ENCODE results near the gene KLHL3.
A peak's percentile ranks its signal among the peaks of the same experiment; 100 is the strongest.

The KLHL3 gene

GRCh38 chr5:137752905-137753690, 17.2 kb upstream of the KLHL3 start:
- Histone ChIP-seq H3K27ac (ENCODE audit: poor library complexity, severe bottlenecking) (peak overlapping the region; percentile 80), H3K36me3 (ENCODE audit: low read depth) (peaks cover 38% of the 10 kb centered on the region), H3K4me3 (ENCODE audit: severe bottlenecking) (peak overlapping the region; percentile 59), H3K9me3 (ENCODE audit: severe bottlenecking) (no peaks in the 10 kb centered on the region), H3K4me1 (ENCODE audit: insufficient read depth, poor library complexity, severe bottlenecking) (peaks cover 6% of the 10 kb centered on the region), H3K27me3 (ENCODE audit: insufficient read depth, poor library complexity, severe bottlenecking) (no peaks in the 10 kb centered on the region)
- DNase-seq (ENCODE audit: low spot score) = peak; percentile 74
- no peak for TF ChIP-seq CTCF (IDR thresholded peaks at IDR 0.05; ENCODE audit: poor library complexity, severe bottlenecking)
- no peak for ATAC-seq (ENCODE audit: low read depth)

GRCh38 chr5:137751869-137752491, 16.1 kb upstream of the KLHL3 start:
- peak; percentile 99 for TF ChIP-seq CTCF (IDR thresholded peaks at IDR 0.05; ENCODE audit: poor library complexity, severe bottlenecking)
- no peak for DNase-seq (ENCODE audit: low spot score)
- Histone ChIP-seq H3K36me3 (ENCODE audit: low read depth) (peaks cover 38% of the 10 kb centered on the region), H3K4me1 (ENCODE audit: insufficient read depth, poor library complexity, severe bottlenecking) (peaks cover 6% of the 10 kb centered on the region), H3K27me3 (ENCODE audit: insufficient read depth, poor library complexity, severe bottlenecking) (no peaks in the 10 kb centered on the region), H3K27ac (ENCODE audit: poor library complexity, severe bottlenecking) (peak overlapping the region; percentile 80), H3K4me3 (ENCODE audit: severe bottlenecking) (peak overlapping the region; percentile 59), H3K9me3 (ENCODE audit: severe bottlenecking) (no peaks in the 10 kb centered on the region)
- ATAC-seq (ENCODE audit: low read depth) = no peak

- H3K9me3 ChIP-seq (ENCODE audit: severe bottlenecking) = no peaks in the 10 kb centered on the region
- TF ChIP-seq CTCF (IDR thresholded peaks at IDR 0.05; ENCODE audit: poor library complexity, severe bottlenecking) = no peak
- no peak overlapping the region for H3K4me3 ChIP-seq (ENCODE audit: severe bottlenecking)
- peaks cover 38% of the 10 kb centered on the region for H3K36me3 ChIP-seq (ENCODE audit: low read depth)
- no peaks in the 10 kb centered on the region for H3K27me3 ChIP-seq (ENCODE audit: insufficient read depth, poor library complexity, severe bottlenecking)
- ATAC-seq (ENCODE audit: low read depth) (no peak), DNase-seq (ENCODE audit: low spot score) (no peak)
- no peak overlapping the region for H3K27ac ChIP-seq (ENCODE audit: poor library complexity, severe bottlenecking)
- H3K4me1 ChIP-seq (ENCODE audit: insufficient read depth, poor library complexity, severe bottlenecking) = peaks cover 6% of the 10 kb centered on the region
These were observed 14.5 kb upstream of the KLHL3 start for GRCh38 chr5:137750436-137750835.

GRCh38 chr5:137747848-137748247, 12.0 kb upstream of the KLHL3 start:
- TF ChIP-seq CTCF (IDR thresholded peaks at IDR 0.05; ENCODE audit: poor library complexity, severe bottlenecking) = no peak
- Histone ChIP-seq H3K27ac (ENCODE audit: poor library complexity, severe bottlenecking) (no peak overlapping the region), H3K27me3 (ENCODE audit: insufficient read depth, poor library complexity, severe bottlenecking) (no peaks in the 10 kb centered on the region), H3K9me3 (ENCODE audit: severe bottlenecking) (no peaks in the 10 kb centered on the region), H3K4me3 (ENCODE audit: severe bottlenecking) (no peak overlapping the region), H3K4me1 (ENCODE audit: insufficient read depth, poor library complexity, severe bottlenecking) (peaks cover 6% of the 10 kb centered on the region), H3K36me3 (ENCODE audit: low read depth) (peaks cover 31% of the 10 kb centered on the region)
- DNase-seq (ENCODE audit: low spot score) (no peak), ATAC-seq (ENCODE audit: low read depth) (no peak)
